GM18517 (cell line): ENCODE results near the gene TMEM170A.
"Not testable (repeated sequence)": the region's sequence is repeated elsewhere in the genome, so short reads cannot be mapped to it uniquely, and the experiment has no call there.

Experiments
- ATAC-seq: cut with Tn5 transposase; IDR thresholded peaks from one replicate; pipeline ENCODE4 v1.9.1; 2021; ENCODE audit warnings: mild to moderate bottlenecking, moderate library complexity; ENCODE audit not compliant: unreplicated experiment

Gene TMEM170A, protein sequence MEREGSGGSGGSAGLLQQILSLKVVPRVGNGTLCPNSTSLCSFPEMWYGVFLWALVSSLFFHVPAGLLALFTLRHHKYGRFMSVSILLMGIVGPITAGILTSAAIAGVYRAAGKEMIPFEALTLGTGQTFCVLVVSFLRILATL

DNA sequence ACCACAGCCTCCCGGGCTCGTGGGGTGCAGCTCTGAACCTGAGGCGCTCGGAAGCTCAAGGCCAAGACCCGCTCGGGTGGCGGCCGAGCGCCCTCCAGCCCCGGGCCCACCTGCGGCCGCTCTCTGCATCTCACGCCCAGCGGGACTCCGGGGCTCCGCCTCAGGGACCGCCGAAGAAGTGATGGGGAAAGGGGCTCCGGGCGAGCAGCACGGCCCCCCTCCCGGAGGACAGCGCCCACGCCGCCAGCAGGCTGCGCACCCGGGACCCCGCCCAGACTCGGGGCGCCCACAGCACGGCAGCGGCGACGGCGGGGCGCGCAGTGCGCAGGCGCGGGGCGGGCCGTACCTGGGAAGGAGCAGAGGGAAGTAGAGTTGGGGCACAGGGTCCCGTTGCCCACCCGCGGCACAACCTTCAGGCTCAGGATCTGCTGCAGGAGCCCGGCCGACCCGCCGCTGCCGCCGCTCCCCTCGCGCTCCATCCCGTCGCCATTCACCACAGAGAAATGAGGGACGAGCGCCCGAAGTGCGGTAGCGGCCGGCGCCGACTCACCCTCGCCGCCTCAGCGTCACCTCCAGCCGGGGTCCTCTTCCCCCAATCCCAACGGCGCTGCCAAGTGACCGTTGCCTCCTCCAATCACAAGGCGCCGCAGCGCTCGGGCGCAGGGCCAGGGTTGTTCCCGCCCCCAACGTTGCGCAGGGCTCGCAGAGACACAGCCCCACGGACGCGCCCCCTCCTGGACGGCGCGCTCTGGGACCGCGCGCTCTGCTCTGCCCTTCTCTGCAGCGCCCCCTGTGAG lies at the start of gene TMEM170A:
TSS of gene TMEM170A (minus strand) at position 568 of the 797 bp plus-strand sequence. CDS start at position 479, 89 bp downstream.
- ATAC-seq, result peak; percentile 91

GRCh38 chr16:75506574-75506973 lies 42.1 kb upstream of the TMEM170A start:
- no peak for ATAC-seq

DNA sequence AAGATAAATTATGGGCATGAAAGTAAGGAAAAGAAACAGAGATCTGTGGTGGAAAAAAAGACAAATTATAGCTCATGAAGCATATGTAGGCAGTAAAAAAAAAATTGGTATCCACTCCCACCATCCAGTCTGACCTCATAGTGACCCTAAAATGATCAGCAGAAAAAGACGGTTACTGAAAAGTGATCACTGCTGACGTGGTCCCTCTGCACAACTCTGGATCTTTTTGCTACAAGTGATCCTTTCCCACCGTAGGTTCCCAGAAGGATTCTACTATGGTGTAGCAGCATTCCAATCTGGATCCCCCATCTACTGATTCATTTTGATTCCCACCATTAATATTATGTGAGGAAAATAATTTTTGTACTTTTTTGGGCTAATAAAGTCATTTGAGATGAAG lies 41.6 kb upstream of the TMEM170A start:
- ATAC-seq, result no peak

DNA sequence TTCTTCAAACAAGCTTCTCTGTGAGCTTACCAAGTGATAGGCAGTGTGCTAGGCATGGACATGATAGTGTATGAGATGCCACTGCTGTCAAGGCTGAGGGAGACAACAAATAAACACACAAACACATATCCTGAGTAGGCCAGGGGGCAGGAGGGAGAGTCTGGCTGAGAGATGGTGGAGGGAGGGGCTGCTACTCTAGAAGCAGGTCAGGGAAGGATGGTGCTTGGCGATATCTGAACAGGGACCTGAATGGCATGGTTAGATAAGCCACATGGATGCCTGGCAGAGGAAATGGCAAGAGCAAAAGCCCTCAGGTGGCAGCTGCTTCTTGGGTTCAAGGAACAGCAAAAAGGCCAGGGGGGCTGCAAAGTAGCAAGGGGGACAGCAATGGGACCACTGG lies 39.3 kb upstream of the TMEM170A start:
- ATAC-seq, result no peak

DNA sequence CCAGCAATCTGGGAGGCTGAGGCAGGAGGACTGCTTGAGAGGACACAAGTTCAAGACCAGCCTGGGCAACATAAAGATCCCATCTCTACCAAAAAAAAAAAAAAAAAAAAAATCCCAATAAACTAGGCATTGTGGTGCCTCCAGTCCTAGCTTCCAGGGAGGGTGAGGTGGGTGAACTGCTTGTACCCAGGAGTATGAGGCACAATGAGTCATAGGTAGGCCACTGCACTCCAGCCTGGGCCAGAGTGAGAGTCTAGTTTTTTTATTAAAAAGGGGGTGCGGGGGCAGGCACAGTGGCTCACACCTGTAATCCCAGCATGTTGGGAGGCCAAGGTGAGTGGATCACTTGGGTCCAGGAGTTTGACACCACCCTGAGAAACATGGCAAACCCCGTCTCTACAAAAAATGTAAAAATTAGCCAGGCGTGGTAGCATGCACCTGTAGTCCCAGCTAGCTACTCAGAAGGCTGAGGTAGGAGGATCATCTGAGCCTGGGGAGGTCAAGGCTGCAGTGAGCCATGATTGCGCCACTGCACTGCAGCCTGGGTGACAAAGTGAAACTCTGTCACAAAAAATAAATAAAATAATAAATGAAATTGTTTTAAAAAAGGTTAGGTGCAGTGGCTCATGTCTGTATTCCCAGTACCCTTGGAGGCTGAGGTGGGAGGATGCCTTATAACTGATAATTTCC lies 38.6 kb upstream of the TMEM170A start:
- no peak for ATAC-seq

- ATAC-seq, result not testable (repeated sequence)
Measured at GRCh38 chr16:75501820-75502219, 37.3 kb upstream of the TMEM170A start.

GRCh38 chr16:75501359-75501758 lies 36.9 kb upstream of the TMEM170A start:
- no peak for ATAC-seq

DNA sequence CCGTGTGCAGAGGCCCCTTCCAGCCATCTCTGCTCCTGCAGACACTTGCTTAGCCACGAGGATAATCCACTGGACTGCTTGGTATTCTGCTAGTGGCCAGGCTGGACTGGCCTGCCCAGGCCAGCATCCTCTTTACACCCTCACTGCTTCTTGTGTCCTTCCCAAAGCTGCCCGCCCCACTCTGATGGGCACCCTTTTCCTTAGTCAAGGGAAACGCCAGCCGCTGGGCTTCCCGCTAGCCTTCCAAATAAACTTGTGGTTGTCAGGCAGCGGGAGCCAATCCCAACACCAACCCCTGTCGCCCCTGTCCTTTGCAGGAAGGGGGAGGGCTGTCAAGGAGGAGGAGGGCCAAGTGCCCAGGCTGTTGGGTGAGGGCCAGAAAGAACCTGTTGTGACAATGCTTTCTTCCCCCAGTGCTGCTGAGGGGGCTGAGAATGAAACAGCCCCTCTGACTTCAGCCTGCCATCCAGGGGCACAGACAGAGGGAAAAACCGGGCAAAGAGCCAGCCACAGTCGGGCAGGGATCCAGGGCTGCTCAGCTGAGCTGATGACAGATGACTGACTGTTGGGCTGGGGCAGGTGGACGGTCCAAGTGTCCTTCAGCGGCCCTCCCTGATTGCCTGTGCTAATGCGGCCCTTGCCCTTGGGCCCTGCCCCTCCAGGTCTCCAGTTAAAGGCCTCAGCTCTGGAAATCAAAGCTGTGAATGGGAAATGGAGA lies 34.3 kb upstream of the TMEM170A start:
- not testable (repeated sequence) for ATAC-seq

DNA sequence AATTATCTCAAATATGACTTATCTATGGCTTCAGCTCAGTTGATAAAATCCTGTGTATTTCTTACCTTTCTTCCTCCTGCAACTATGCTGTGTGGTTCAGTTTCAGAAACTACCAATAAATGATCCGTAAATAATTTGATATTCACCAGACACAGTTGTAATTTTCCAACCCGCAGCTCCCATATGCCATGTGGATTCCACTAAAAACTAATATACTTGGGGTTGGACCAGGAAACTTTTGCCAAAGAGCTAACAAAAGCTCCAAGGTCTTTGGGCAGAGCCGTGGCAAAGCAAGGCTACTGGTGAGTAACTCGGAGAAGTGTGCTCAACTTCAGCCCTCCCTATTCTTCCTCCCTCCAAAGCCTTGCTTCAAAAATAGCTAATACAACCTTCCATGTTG lies 33.1 kb upstream of the TMEM170A start:
- no peak for ATAC-seq

- no peak for ATAC-seq
Measured at GRCh38 chr16:75495076-75495674, 30.7 kb upstream of the TMEM170A start, which contains the start of gene CHST6. TSS of gene CHST6 (minus strand) at chr16:75495441. CDS start at chr16:75479828, 15,613 bp downstream.

DNA sequence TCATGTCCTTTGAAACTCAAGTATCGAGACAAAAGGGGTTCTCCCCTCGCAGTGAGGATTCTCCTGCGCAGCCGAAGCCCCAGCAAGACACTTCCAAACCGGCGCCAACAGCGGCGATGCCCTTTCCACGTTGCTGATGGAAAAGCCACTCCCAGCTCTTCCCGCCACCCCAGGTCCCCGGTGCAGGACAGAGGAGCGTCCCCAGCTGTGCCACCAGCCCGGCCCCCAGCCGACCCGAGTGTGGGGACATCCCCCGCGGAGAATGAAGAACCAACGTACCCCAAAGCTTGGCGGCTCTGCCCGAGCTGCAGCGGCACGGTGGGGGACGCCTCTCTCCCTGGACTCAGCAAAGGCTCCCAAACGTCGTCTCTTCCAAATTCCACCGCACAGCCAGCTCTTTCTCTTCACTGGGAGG lies 30.2 kb upstream of the TMEM170A start:
- ATAC-seq, result no peak

DNA sequence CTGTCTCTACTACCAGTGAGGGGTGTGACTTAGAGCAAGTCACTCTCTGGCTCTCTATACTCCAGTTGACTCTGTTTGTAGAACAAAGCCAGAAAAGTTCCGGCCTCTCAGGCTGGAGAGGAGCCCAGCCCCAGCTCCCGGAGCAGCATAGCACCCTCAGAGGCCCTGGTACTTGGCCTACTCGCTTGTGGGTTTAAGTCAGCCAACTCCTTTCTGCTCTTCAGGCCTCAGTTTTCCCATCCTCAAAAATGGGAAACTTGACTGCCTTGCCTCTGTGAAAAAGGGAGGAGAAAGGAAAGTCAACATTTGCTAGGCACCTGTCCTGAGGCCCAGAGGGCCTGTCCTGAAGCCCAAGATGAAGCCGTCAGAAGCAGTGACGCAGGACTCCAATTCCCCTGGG lies 29.7 kb upstream of the TMEM170A start:
- ATAC-seq, result no peak

- ATAC-seq, result no peak
Measured at GRCh38 chr16:75491876-75492275, 27.4 kb upstream of the TMEM170A start.

DNA sequence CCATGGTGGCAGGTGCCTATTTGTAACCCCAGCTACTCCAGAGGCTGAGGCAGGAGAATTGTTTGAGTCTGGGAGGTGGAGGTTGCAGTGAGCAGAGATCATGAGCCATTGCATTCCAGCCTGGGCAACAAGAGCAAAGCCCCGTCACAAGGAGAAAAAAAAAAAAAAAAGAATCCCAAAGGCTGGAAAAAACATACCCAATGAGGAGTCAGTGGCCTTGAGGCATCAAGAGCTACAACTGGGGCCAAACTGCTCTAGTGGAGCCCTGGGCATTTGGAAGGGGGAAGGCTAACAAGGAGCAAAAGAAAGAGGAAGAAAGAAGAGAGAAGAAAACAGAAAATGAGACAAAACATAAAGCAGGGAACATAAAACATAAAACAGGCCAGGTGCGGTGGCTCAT lies 23.8 kb upstream of the TMEM170A start:
- ATAC-seq, result no peak

DNA sequence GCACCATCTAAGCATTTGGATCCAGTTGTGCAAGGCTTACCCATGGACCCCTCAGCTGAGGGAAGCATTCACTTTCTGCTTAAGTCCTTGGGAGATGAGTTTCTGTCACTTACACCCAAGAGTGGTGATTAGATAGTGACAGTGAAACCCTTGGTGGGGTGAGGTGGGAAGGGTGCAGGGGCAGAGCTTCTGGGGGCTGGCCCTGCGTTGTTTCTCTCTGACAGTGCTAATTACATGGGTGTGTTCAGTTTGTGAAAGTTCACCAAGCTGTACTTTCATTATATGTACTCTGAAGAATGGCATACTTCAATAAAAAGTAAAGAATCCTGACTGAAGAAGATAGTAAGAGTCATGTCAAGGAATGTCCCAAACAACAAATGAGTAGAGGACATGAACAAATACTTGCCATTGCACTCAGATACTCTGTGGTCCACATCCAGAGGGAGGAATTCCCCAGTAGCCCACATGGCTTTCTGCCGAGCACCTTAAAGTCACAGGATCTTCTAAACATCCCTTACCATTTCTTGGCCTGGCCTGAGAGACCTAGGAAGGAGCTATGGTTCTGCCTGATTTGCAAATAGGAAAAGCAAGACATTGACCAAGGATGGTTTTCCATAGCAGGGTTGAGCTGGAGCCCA lies 22.3 kb upstream of the TMEM170A start:
- ATAC-seq, result peak; percentile 58

DNA sequence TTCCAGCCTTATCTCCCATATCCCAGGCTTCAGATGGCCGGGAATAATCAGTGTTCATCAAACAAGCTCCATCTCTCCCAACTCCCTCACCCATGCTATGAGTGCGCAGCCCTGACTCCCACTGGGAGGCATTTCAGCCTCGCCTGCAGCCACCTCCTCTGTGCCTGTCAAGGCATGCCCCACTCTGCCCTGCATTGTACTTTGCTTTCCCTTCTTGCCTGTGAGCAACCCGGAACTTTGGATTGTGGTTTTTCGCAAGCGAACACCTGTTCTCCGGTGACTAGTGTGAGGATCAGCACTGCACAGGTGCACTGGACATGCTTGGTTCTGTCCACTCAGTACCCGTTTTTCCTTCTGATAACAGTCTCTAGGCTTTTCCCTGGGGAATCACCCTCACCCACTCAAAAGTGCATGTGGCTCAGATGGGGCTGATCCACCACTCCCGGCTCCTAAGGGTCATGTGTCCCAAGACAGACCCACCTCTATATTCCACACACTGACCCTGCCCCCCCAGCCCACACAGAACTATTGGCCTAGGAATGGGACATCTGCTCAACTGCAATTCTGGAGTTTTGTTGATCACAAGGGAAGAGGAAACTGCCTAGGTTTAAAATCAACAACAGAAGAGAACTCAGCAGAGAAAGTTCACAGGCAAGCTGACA lies 21.7 kb upstream of the TMEM170A start:
- ATAC-seq, result no peak

DNA sequence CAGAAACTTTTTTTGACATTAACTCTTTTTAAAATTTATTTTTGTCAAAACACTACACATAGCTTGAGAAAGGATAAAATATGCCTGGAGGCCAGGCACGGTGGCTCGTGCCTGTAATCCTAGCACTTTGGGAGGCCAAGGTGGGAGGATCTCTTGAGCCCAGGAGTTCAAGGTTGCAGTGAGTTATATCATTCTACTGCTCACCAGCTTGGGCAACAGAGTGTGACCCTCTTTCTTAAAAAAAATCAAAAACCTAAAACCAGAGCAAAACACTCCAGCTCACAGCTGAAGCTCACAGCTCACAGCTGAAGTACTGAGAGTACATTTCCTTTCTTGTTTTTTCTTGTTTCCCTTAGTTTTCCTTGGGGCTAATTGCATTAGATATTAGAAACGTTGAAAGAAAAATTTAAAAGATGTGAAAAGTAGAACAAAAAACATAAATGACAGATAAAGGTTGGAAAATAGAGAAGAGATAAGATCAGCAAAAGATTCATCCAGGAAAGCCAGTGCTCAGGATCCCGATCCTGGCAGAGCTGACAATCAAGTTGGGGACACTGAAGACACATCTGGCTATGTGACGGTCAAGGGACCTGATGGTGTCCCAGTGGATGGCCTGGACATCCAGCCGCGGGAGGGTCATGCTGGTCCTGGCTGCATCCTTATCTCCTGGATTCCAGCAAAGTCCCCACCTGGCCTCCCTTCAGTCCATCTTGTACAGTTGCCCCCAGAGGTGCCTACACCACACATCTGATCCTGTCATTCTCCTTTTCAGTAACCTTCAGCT lies 20.9 kb upstream of the TMEM170A start:
- ATAC-seq, result no peak

DNA sequence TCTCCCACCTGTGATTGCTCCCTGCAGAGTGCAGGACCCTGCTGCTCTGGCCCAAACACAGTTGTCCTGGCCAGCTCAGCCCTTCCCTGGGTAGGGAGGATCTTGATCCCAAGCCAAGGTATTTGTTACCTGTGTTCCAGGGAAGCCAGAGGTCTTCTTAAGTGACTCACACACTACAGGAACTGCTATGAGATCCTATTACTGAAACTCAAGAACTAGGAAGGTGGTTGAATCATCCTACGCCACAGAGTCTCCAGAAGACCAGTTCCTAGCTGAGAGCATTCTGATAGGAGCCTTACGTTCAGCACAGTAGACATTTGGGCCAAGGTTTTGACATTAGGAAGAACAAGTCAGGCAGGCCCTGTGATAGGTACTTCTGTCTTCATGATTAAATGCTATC lies 18.7 kb upstream of the TMEM170A start:
- ATAC-seq, result no peak
